ENCODE measurements around the gene TCEA3.

TCEA3 gene

GRCh38 chr1:23358310-23358875 lies 66.2 kb downstream of the TCEA3 start:
- TF ChIP-seq CTCF (IDR thresholded peaks at IDR 0.05; ENCODE audit: insufficient read depth, low read length, poor library complexity, severe bottlenecking): no peak
- Histone ChIP-seq H3K36me3 (ENCODE audit: control insufficient read depth, insufficient read depth, low read length) (peaks cover 8% of the 10 kb centered on the region), H3K4me3 (replicated peaks; ENCODE audit: low read depth, low read length) (no peak overlapping the region), H3K27me3 (replicated peaks; ENCODE audit: control insufficient read depth, insufficient read depth, low read length) (no peaks in the 10 kb centered on the region)
- DNase-seq (ENCODE audit: extremely low read depth, insufficient read length): no peak

- Histone ChIP-seq H3K27me3 (replicated peaks; ENCODE audit: control insufficient read depth, insufficient read depth, low read length) (no peaks in the 10 kb centered on the region), H3K4me3 (replicated peaks; ENCODE audit: low read depth, low read length) (no peak overlapping the region), H3K36me3 (ENCODE audit: control insufficient read depth, insufficient read depth, low read length) (peaks cover 4% of the 10 kb centered on the region)
- no peak for TF ChIP-seq CTCF (IDR thresholded peaks at IDR 0.05; ENCODE audit: insufficient read depth, low read length, poor library complexity, severe bottlenecking)
- no peak for DNase-seq (ENCODE audit: extremely low read depth, insufficient read length)
Observed at GRCh38 chr1:23357138-23357908, 67.2 kb downstream of the TCEA3 start.

- Histone ChIP-seq H3K4me3 (replicated peaks; ENCODE audit: low read depth, low read length) (no peak overlapping the region), H3K36me3 (ENCODE audit: control insufficient read depth, insufficient read depth, low read length) (peaks cover 2% of the 10 kb centered on the region), H3K27me3 (replicated peaks; ENCODE audit: control insufficient read depth, insufficient read depth, low read length) (no peaks in the 10 kb centered on the region)
- TF ChIP-seq CTCF (IDR thresholded peaks at IDR 0.05; ENCODE audit: insufficient read depth, low read length, poor library complexity, severe bottlenecking): no peak
- no peak for DNase-seq (ENCODE audit: extremely low read depth, insufficient read length)
Observed at GRCh38 chr1:23356471-23357137, 67.9 kb downstream of the TCEA3 start.

GRCh38 chr1:23354245-23354644 lies 70.3 kb downstream of the TCEA3 start:
- Histone ChIP-seq H3K36me3 (ENCODE audit: control insufficient read depth, insufficient read depth, low read length) (no peaks in the 10 kb centered on the region), H3K27me3 (replicated peaks; ENCODE audit: control insufficient read depth, insufficient read depth, low read length) (no peaks in the 10 kb centered on the region), H3K4me3 (replicated peaks; ENCODE audit: low read depth, low read length) (no peak overlapping the region)
- no peak for DNase-seq (ENCODE audit: extremely low read depth, insufficient read length)
- no peak for TF ChIP-seq CTCF (IDR thresholded peaks at IDR 0.05; ENCODE audit: insufficient read depth, low read length, poor library complexity, severe bottlenecking)

- no peak for DNase-seq (ENCODE audit: extremely low read depth, insufficient read length)
- Histone ChIP-seq H3K27me3 (replicated peaks; ENCODE audit: control insufficient read depth, insufficient read depth, low read length) (no peaks in the 10 kb centered on the region), H3K4me3 (replicated peaks; ENCODE audit: low read depth, low read length) (no peak overlapping the region), H3K36me3 (ENCODE audit: control insufficient read depth, insufficient read depth, low read length) (no peaks in the 10 kb centered on the region)
- TF ChIP-seq CTCF (IDR thresholded peaks at IDR 0.05; ENCODE audit: insufficient read depth, low read length, poor library complexity, severe bottlenecking): no peak
Observed at GRCh38 chr1:23352096-23352695, 72.4 kb downstream of the TCEA3 start.

Measured in GM06990 (cell line).